ENCODE measurements around the gene GNAO1.

The GNAO1 gene

DNA sequence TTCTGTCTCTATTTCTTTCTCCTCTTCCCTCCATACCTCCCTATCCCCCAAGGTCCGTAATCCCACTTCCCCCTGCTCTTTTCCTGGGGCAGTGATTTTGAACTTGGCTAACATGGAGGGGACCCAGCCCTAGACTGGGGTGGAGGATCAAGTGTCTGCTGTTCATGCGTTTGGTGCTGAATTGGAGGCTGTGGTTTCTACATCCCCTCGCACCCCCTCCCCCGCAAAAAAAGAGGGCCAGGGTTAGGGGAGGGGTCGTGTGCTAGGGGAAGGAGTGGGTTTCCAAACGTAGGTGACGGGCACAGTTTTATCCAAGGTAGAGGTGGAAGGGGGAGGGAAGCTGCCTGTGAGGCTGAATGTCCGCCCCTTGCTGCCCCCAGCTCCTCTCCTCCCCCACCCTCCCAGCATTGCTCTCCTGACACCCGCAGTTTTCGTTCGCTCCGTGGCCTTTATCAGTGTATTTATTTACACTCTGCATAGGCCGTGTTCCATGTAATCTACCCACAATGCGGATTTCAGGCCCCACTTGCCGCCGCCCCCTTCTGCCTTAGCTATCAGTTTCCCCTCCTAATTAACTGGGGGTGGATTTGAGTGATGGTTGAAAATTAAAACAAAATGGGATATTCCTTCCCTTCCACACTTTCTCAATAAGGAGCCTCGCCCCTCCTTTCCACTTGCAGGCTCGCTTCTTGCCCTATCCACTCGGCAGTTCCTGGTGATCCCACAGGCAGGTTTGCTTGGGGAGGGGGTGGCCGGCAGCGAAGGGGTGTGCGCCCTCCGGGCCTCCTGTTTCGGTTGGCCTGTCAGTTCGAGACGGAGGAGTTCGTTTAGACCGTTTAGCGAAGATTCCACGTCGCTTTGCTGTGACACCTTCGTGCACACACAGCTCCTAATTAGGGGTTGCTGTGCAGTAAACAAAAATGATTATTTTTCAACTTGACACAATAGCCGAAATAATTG is 2.0 kb downstream of the GNAO1 start:
- H3K4me1 Mint-ChIP-seq (ENCODE audit: low read depth), result peaks cover 47% of the 10 kb centered on the region

DNA sequence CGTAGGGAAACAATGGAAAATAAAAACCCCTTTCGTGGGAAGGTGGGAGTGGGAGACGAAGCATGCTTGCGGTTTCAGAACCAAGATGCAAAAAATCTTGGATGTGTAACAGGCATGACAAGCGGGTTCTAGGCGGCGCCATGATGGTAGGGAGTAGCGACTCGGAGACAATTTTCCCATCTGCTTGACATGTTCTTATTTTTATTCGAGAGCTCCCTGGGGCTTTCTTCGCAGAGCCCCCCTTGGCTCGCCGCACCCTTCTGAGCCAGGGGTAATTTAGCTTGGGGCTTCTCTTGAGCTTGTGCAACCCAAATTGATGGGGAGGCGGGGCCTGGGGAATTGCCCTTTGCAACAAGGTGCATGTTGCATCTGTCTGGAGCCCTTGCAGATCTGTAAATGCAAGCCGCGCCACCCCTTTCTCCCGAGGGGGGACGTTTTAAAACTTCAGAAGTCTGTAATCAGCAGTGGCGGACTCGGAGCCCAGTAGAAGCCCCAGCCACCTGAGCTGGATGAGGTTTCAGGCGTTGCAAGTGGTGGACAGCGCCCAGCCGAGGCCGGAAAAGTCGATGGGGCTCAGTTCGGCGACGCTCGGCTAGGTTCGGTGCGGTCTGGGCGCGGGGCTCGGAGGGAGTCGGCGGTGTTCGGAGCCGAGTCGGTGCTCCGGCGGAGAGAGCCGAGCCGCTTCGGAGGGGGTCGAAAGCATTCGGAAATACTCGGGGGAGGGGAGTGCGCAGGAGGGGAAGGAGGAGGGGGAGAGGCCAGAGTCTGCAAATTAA is 2.9 kb downstream of the GNAO1 start:
- no peaks in the 10 kb centered on the region for H3K9me3 Mint-ChIP-seq (ENCODE audit: low read depth)
- peaks cover 31% of the 10 kb centered on the region for H3K27me3 Mint-ChIP-seq
- no peak overlapping the region for H3K27ac Mint-ChIP-seq
- no peaks in the 10 kb centered on the region for H3K36me3 Mint-ChIP-seq
- H3K4me3 Mint-ChIP-seq, result peak overlapping the region; percentile 80
- H3K4me1 Mint-ChIP-seq (ENCODE audit: low read depth), result peaks cover 53% of the 10 kb centered on the region

More for the DNA sequence above, 2.0 kb downstream of the GNAO1 start:
- H3K36me3 Mint-ChIP-seq, result no peaks in the 10 kb centered on the region
- H3K9me3 Mint-ChIP-seq (ENCODE audit: low read depth), result no peaks in the 10 kb centered on the region
- H3K27me3 Mint-ChIP-seq, result peaks cover 34% of the 10 kb centered on the region
- no peak overlapping the region for H3K27ac Mint-ChIP-seq
- H3K4me3 Mint-ChIP-seq, result peak overlapping the region; percentile 80

DNA sequence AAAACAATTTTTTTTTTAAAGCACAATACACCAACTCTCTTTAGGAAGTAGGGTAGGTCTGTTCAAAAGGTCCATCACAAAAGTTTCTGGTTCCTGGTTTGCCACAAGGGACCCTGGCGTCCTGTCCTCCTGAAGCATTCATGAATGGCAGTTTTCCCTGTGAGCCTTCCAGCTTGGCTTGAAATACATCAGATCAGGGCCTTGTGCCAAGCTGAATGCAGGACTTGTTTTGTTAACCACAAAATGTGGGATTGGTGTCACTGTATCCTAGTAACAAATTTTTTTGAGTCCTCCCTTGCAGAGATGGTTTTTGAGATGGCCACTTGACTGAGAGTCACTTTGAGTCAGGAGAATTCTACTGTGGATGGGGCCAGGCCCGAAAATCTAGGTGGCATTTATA is 3.9 kb downstream of the GNAO1 start:
- Mint-ChIP-seq H3K27ac (no peak overlapping the region), H3K4me1 (ENCODE audit: low read depth) (peaks cover 57% of the 10 kb centered on the region), H3K9me3 (ENCODE audit: low read depth) (no peaks in the 10 kb centered on the region), H3K36me3 (no peaks in the 10 kb centered on the region), H3K4me3 (no peak overlapping the region), H3K27me3 (peaks cover 24% of the 10 kb centered on the region)

DNA sequence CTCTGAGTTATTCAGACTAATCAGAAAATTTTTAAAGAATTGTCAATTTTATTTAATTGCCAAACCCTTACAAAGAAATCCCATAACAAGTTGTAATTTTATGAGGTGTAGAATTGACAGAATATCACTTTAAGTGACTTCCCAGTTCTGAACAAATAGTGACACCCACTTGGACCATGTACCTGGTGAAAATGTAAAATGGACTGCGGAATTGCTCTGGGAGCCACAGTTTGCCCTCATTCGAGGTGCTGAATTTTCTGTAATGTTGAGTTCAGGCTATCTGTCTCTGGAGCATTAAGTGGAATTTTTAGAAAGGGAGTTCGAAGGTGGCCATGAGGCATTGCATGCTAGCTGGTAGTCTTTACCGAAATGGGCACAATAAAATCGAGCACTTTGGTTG is 5.1 kb downstream of the GNAO1 start:
- no peaks in the 10 kb centered on the region for H3K36me3 Mint-ChIP-seq
- H3K27me3 Mint-ChIP-seq, result peaks cover 22% of the 10 kb centered on the region
- H3K9me3 Mint-ChIP-seq (ENCODE audit: low read depth), result no peaks in the 10 kb centered on the region
- H3K4me3 Mint-ChIP-seq, result no peak overlapping the region
- H3K27ac Mint-ChIP-seq, result no peak overlapping the region
- H3K4me1 Mint-ChIP-seq (ENCODE audit: low read depth), result peaks cover 57% of the 10 kb centered on the region

DNA sequence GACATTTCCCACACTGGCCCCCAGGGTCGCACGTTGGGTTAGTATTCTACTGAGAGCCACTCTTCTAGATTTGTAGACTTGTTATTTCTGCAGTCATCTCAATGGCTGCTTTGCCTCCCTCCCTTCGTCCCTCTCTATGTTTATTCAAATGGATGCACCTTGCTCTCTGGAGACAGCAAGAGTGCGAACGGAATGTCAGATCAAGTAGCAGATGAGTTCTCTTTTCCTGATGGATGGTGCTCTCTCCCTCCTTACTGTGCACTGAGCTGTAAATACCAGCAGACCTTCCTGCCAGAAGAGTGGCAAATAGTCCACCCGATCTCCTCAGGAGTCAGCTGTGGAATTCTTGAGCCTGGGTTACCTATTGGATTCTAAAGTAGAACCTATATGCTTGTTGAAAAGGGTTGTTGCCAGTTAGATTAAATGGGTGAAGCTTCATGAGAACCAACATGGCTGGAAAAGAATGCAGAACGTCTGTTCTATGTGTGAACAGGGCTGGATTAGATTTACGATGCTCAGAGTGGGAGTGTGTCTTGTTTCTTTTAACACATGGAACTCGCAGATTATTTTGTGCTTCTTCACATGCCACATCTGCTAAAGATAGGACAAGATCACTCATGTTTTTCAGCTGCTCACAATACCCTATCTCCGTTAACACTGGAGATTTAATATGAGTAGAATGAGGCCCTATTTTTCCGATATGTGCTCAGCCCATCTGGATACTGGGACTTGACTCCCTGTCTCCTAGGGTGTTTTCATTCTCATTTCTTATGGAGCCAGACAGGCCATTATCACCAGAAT is 6.1 kb downstream of the GNAO1 start:
- H3K9me3 Mint-ChIP-seq (ENCODE audit: low read depth), result no peaks in the 10 kb centered on the region
- peaks cover 22% of the 10 kb centered on the region for H3K27me3 Mint-ChIP-seq
- H3K27ac Mint-ChIP-seq, result peak overlapping the region; percentile 67
- no peaks in the 10 kb centered on the region for H3K36me3 Mint-ChIP-seq
- peak overlapping the region; percentile 11 for H3K4me3 Mint-ChIP-seq
- peaks cover 55% of the 10 kb centered on the region for H3K4me1 Mint-ChIP-seq (ENCODE audit: low read depth)

DNA sequence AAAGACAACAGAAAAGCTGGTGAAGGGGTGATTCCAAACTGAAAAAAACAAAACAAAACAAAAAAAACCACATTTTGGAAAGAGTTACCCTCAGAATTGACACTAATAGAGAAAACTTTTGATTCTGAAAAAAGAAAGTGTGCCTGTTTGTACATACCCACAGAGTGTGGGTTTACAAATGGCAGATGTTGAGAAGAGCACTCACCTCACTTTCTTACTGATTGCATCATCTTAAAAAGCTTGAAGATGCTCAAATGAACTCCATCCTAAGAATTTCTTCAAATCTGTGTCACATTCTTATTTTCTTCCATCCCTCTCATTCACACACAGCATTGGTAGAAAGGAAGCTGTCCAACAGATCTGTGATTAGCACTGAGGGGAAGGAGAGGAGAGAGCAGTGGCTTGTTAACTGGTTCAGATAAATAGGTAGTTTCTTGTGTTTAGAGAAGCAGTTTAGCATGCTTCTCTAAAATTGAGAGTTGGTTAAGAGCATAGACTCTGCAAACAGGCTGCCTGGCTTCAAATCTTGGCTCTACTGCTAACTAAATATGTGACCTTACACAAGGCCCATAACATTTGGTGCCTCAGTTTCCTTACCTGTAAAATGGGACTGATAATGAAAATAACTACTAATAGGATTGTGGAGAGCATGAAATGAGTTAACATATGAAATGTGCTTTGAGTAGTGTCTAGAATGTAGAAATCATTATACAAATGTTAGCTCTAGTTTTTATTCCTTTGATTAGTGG is 6.9 kb downstream of the GNAO1 start:
- H3K4me1 Mint-ChIP-seq (ENCODE audit: low read depth), result peaks cover 49% of the 10 kb centered on the region
- peak overlapping the region; percentile 67 for H3K27ac Mint-ChIP-seq
- H3K36me3 Mint-ChIP-seq, result no peaks in the 10 kb centered on the region
- peaks cover 17% of the 10 kb centered on the region for H3K27me3 Mint-ChIP-seq
- H3K9me3 Mint-ChIP-seq (ENCODE audit: low read depth), result no peaks in the 10 kb centered on the region
- H3K4me3 Mint-ChIP-seq, result peak overlapping the region; percentile 46

DNA sequence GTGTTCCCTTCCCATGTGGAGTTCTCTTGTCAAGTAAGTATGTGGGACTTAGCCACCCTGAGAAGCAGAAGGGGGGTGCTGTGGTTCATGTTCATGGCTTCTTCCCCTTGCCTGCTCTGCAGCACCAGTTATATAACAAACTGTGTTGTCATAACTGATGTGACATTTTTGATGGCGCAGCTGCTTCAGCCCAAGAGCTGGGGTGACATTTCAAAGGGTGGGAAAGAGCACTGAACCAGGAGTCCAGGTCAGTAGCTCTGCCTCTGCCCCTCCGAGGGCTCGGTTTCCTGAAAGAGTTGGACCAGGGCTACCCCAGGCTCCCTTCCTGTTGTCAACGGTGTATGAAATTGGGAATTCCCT is 7.4 kb downstream of the GNAO1 start:
- Mint-ChIP-seq H3K9me3 (ENCODE audit: low read depth) (no peaks in the 10 kb centered on the region), H3K4me1 (ENCODE audit: low read depth) (peaks cover 43% of the 10 kb centered on the region), H3K27me3 (peaks cover 12% of the 10 kb centered on the region), H3K27ac (peak overlapping the region; percentile 65), H3K36me3 (no peaks in the 10 kb centered on the region), H3K4me3 (peak overlapping the region; percentile 31)

DNA sequence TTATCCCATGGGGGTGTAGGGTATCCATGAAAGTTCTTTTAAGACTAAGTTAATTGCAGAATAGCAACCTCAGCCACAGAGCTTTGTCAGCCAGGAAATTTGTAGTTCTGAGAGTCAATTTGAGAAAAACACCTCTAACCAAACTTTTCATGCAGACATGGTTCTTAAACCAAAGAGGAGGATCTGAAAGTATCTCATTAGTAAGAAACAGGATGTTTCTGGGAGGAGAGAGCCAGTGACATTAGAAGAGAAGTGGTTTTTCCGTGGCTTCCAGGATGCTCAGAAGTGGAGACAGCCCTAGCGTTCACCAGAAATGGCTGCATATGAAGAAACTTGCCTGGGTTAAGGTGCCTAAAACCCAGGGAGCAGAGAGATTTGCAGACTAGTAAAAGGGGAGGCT is 7.9 kb downstream of the GNAO1 start:
- no peaks in the 10 kb centered on the region for H3K36me3 Mint-ChIP-seq
- H3K27me3 Mint-ChIP-seq, result peaks cover 9% of the 10 kb centered on the region
- peak overlapping the region; percentile 65 for H3K27ac Mint-ChIP-seq
- peaks cover 39% of the 10 kb centered on the region for H3K4me1 Mint-ChIP-seq (ENCODE audit: low read depth)
- peak overlapping the region; percentile 31 for H3K4me3 Mint-ChIP-seq
- no peaks in the 10 kb centered on the region for H3K9me3 Mint-ChIP-seq (ENCODE audit: low read depth)

DNA sequence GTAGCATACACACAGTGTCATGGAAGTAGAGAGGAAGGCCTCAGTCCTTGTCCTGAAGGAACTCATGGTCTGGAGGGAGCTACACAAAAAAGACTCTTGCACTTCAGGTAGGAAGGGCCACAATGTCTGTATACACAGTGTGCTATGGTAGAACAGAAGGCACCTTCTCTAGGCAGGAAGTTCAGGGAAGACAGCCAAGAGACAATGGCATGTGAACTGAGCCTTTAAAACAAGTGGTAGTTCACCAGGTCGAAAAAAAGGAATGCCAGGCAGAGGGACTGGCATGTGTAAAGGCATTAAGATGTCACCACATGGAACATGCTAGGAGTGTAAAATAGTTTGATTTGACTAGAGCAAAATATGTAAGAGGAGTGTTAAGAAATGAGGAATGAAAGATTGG is 9.7 kb downstream of the GNAO1 start:
- Mint-ChIP-seq H3K4me1 (ENCODE audit: low read depth) (peaks cover 33% of the 10 kb centered on the region), H3K27me3 (peaks cover 3% of the 10 kb centered on the region), H3K36me3 (no peaks in the 10 kb centered on the region), H3K4me3 (no peak overlapping the region), H3K9me3 (ENCODE audit: low read depth) (no peaks in the 10 kb centered on the region), H3K27ac (no peak overlapping the region)

DNA sequence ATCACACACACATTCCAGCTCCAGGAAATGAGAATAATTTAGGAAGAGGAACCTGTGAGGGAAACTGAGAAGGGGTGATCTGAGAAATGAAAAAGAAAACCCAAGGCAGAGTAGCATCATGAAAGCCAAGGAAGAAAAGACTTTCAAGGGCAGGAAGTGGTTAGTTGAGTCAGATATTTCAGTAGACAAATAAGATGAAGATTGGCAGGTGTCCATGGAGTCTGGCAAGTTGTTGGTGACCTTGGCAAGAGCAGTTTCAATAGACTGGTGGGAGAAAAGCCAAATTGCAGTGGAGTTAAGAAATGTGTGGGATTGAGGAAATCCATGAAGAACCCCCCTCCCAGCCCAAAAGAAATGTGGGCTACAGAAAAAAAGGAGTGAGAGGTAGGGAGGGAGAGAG is 10.7 kb downstream of the GNAO1 start:
- peaks cover 33% of the 10 kb centered on the region for H3K4me1 Mint-ChIP-seq (ENCODE audit: low read depth)
- no peaks in the 10 kb centered on the region for H3K9me3 Mint-ChIP-seq (ENCODE audit: low read depth)
- no peak overlapping the region for H3K27ac Mint-ChIP-seq
- no peak overlapping the region for H3K4me3 Mint-ChIP-seq
- H3K27me3 Mint-ChIP-seq, result peaks cover 3% of the 10 kb centered on the region
- H3K36me3 Mint-ChIP-seq, result no peaks in the 10 kb centered on the region

DNA sequence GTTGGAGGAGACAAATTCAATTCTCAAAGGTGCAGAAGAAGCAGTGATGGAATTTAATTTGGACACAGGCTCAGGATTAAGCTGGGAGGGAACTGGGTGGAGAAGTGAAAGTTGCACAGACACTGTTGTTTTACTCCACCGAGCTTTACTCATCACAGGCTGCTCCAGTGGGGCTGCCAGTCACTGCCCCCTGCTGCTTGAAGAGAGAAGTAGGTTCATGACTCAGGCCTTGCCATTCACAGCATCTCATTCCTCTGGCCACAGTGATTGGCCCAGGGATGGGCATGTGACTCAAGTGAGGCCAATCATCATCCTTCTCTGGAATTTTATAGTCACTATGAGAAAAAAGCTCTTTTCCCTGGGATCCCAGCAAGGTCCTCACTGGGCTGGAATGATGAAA is 11.8 kb downstream of the GNAO1 start:
- Mint-ChIP-seq H3K9me3 (ENCODE audit: low read depth) (no peaks in the 10 kb centered on the region), H3K27ac (no peak overlapping the region), H3K4me3 (no peak overlapping the region), H3K4me1 (ENCODE audit: low read depth) (peaks cover 23% of the 10 kb centered on the region), H3K27me3 (no peaks in the 10 kb centered on the region), H3K36me3 (no peaks in the 10 kb centered on the region)

DNA sequence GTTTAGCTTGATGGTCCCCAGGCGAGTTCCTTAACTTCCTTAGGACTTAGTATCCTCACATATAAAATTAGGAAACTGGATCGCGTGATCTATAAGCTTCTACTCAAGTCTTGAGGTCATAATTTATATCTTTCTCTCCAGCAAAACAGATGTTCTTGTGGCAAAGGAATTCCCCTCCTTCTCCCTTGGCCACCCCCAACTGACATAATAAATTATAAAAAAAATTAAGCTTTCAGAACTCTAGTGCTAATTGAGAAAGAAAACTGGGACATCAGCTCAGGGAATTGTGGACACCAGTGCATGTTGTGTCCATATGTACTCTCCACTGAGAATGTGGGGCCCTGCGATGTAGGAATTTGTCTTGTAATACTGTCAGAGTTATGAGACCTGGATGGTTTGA is 13.5 kb downstream of the GNAO1 start:
- Mint-ChIP-seq H3K4me1 (ENCODE audit: low read depth) (peaks cover 5% of the 10 kb centered on the region), H3K27me3 (no peaks in the 10 kb centered on the region), H3K27ac (no peak overlapping the region), H3K36me3 (no peaks in the 10 kb centered on the region), H3K4me3 (no peak overlapping the region), H3K9me3 (ENCODE audit: low read depth) (no peaks in the 10 kb centered on the region)

DNA sequence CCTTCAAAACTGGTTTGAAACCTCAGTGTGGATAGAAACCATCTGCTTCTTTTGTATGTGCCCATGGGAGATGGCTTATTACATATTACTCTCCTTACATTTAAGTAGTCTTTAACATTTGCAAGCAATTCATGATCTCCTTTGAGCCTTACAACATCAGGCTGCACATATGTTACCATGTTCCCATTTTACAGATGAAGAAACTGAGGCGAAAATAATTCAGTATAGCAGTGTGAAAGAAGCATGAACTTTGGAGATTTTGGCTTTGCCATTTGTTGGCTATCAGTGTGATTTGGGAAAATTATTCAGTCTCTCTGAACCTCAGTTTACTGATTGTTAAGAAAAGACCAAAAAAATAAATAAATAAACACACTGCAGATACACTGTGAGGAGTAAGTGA is 15.7 kb downstream of the GNAO1 start:
- H3K27me3 Mint-ChIP-seq, result peaks cover 3% of the 10 kb centered on the region
- H3K4me1 Mint-ChIP-seq (ENCODE audit: low read depth), result no peaks in the 10 kb centered on the region
- no peaks in the 10 kb centered on the region for H3K36me3 Mint-ChIP-seq
- H3K4me3 Mint-ChIP-seq, result no peak overlapping the region
- no peaks in the 10 kb centered on the region for H3K9me3 Mint-ChIP-seq (ENCODE audit: low read depth)
- no peak overlapping the region for H3K27ac Mint-ChIP-seq

DNA sequence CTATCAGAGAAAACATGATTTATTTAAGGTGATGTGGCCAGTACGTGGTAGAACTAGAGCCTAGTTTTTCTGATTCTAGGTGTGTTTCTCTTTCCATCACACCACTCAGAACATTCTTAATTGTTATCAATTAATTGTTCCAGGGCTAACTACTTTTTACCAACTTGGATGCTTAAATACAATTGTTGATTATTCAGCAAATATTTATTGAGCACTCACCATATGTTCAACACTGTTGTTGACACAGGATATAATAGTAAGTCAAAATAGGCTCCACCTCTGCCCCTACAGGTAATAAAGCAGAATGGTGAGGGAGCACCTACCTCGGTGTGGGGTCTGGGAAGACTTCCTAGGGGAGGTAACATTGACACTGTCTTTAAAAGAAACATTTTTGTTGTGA is 16.1 kb downstream of the GNAO1 start:
- Mint-ChIP-seq H3K4me1 (ENCODE audit: low read depth) (no peaks in the 10 kb centered on the region), H3K9me3 (ENCODE audit: low read depth) (no peaks in the 10 kb centered on the region), H3K4me3 (no peak overlapping the region), H3K27ac (no peak overlapping the region), H3K36me3 (no peaks in the 10 kb centered on the region), H3K27me3 (peaks cover 6% of the 10 kb centered on the region)
